NCI-H1092 (cell line): Measurements from ENCODE around the gene USP34.
"Not testable (repeated sequence)": the region's sequence is repeated elsewhere in the genome, so short reads cannot be mapped to it uniquely, and the experiment has no call there.

Experiments
- DNase-seq: peaks from one replicate; lab custom pipeline; 2025; lab: John Stamatoyannopoulos, UW

USP34 gene

GRCh38 chr2:61184263-61184662, 286.6 kb downstream of the USP34 start:
- DNase-seq: no peak

- no peak for DNase-seq
These were observed 287.1 kb downstream of the USP34 start for GRCh38 chr2:61183795-61184194.

GRCh38 chr2:61182059-61182383, 288.9 kb downstream of the USP34 start:
- DNase-seq: no peak

- no peak for DNase-seq
These were observed 289.4 kb downstream of the USP34 start for GRCh38 chr2:61181382-61182058.

- no peak for DNase-seq
These were observed 290.2 kb downstream of the USP34 start for GRCh38 chr2:61180686-61181085.

GRCh38 chr2:61179701-61180639, 290.9 kb downstream of the USP34 start:
- DNase-seq: no peak

- DNase-seq: no peak
These were observed 292.0 kb downstream of the USP34 start for GRCh38 chr2:61178603-61179545.

- no peak for DNase-seq
These were observed 292.9 kb downstream of the USP34 start for GRCh38 chr2:61177727-61178549.

GRCh38 chr2:61176755-61177726, 293.8 kb downstream of the USP34 start:
- peak; percentile 66 for DNase-seq

- no peak for DNase-seq
These were observed 295.9 kb downstream of the USP34 start for GRCh38 chr2:61175036-61175435.

- DNase-seq: no peak
These were observed 297.8 kb downstream of the USP34 start for GRCh38 chr2:61173116-61173515.

- no peak for DNase-seq
These were observed 298.2 kb downstream of the USP34 start for GRCh38 chr2:61172671-61173070.

- DNase-seq: no peak
These were observed 303.3 kb downstream of the USP34 start for GRCh38 chr2:61167579-61167978.

- DNase-seq: no peak
These were observed 304.9 kb downstream of the USP34 start for GRCh38 chr2:61165946-61166345.

GRCh38 chr2:61165082-61165481, 305.8 kb downstream of the USP34 start:
- DNase-seq: not testable (repeated sequence)

- DNase-seq: no peak
These were observed 308.2 kb downstream of the USP34 start for GRCh38 chr2:61162721-61163120.

GRCh38 chr2:61161888-61162287, 309.0 kb downstream of the USP34 start, which contains the start of gene C2orf74:
C2orf74 (plus strand) TSS chr2:61162188; CDS start chr2:61162515, 327 bp downstream.
- DNase-seq: no peak

GRCh38 chr2:61158356-61158955, 312.4 kb downstream of the USP34 start:
- no peak for DNase-seq

GRCh38 chr2:61157371-61158003, 313.4 kb downstream of the USP34 start:
- no peak for DNase-seq
